Mucosa of stomach (tissue), 1 donor: ENCODE data around the gene MED26.
A peak's percentile ranks its signal among the peaks of the same experiment; 100 is the strongest.

Experiments
- H3K27me3 ChIP-seq: one replicate; pipeline ENCODE4 v1.7.0; 2013; ENCODE audit warnings: mild to moderate bottlenecking, low read length; ENCODE audit not compliant: control insufficient read depth, insufficient read depth
- H3K36me3 ChIP-seq: one replicate; pipeline ENCODE4 v1.7.0; 2013; ENCODE audit warnings: low read length; ENCODE audit not compliant: control insufficient read depth, insufficient read depth
- H3K4me1 ChIP-seq: one replicate; pipeline ENCODE4 v1.7.0; 2013; ENCODE audit warnings: mild to moderate bottlenecking, low read length; ENCODE audit not compliant: control insufficient read depth, insufficient read depth
- H3K4me3 ChIP-seq: one replicate; pipeline ENCODE4 v1.7.0; 2013; ENCODE audit warnings: low read length
- H3K9ac ChIP-seq: one replicate; pipeline ENCODE4 v1.7.0; 2013; ENCODE audit warnings: mild to moderate bottlenecking, low read length, moderate library complexity
- H3K9me3 ChIP-seq: one replicate; pipeline ENCODE4 v1.7.0; 2013; ENCODE audit warnings: mild to moderate bottlenecking, low read length, moderate library complexity; ENCODE audit not compliant: control insufficient read depth
- donor health status: Pancreatic carcinoma.

The MED26 gene

DNA sequence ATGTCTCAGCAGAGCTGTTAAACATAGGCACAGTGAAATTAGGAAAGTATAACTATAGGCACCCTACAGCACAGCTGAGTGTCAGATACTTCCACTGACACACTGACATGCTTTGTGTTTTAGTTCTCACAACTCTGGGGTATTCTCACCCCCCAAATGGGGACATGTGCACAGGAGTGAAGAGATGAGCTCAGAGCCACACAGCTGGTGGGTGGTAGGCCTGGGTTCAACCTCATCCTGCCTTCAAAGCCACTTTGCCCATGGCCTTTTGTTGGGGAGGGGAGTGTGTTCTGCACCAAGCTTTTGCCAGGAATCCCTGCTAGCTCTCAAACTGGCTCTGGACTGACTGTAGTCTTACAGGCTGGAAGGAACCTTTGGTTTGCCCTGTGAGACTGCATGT lies 54.1 kb downstream of the MED26 start:
- H3K4me1 ChIP-seq = peaks cover 38% of the 10 kb centered on the region
- H3K27me3 ChIP-seq = no peaks in the 10 kb centered on the region
- H3K36me3 ChIP-seq = peaks cover 5% of the 10 kb centered on the region
- no peaks in the 10 kb centered on the region for H3K9me3 ChIP-seq
- H3K9ac ChIP-seq = no peak overlapping the region
- no peak overlapping the region for H3K4me3 ChIP-seq

DNA sequence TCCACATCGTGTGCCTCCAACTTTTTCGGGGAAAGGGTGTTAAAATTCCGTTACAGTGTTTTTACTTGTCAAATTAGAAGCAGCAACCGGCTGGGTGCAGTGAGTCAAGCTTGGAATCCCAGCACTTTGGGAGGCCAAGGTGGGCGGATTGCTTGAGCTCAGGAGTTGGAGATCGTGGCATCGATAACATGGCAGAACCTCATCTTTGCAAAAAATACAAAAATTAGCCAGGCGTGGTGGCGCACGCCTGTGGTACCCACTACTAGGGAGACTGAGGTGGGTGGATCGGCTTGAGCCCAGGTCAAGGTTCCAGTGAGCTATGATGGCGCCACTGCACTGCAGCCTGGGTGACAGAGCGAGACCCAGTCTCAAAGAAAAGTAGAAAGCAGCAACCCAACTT lies 54.7 kb downstream of the MED26 start:
- H3K27me3 ChIP-seq = no peaks in the 10 kb centered on the region
- peak overlapping the region; percentile 85 for H3K4me3 ChIP-seq
- no peaks in the 10 kb centered on the region for H3K9me3 ChIP-seq
- H3K9ac ChIP-seq = peak overlapping the region; percentile 90
- peaks cover 38% of the 10 kb centered on the region for H3K4me1 ChIP-seq
- peaks cover 5% of the 10 kb centered on the region for H3K36me3 ChIP-seq

DNA sequence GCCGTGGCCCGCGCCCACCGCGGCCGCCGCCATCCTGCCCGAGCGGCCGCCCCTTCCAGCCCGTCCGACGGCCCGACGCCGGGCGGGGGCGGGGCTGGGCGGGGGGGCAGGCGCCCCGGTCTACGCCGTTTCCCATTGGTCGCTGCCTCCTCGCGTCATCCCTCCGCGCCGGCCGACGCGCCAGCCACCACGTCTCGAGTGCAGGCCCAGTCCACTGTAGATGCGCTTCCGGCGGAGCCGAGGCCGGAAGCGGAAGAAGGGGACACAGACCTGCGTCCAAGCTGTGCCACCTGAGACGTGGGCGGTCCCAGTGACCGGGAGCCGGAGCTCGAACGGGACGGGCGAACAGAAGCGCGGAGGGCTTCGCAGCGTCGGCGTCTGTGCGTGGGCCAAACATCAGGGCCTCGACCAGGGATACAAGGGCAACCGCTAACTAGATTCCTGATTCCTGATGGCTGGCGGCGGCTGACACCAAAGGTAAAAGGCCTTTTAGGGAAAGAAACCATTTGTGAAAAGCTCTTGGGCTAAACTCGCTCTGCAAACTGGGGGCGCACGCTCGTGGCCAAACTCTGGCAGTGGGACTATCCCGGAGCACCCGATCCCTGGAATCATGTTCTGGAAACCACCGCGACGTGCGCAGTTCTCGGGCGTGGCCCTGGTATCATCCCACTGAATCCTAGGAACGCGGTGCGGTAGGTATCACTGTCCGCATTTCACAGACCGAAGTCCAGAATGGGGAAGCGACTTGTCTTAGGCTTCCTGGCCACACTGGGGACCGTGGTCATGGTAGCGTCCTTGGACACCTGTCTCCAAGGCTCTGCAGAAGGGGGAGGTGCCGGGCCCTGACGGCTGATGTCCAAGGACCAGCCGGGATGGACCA lies 55.4 kb downstream of the MED26 start, which contains the start of gene SLC35E1:
SLC35E1 (minus strand) TSS at position 84 of the 880 bp plus-strand sequence; CDS start at position 33, 51 bp downstream.
- H3K4me1 ChIP-seq = peaks cover 38% of the 10 kb centered on the region

DNA sequence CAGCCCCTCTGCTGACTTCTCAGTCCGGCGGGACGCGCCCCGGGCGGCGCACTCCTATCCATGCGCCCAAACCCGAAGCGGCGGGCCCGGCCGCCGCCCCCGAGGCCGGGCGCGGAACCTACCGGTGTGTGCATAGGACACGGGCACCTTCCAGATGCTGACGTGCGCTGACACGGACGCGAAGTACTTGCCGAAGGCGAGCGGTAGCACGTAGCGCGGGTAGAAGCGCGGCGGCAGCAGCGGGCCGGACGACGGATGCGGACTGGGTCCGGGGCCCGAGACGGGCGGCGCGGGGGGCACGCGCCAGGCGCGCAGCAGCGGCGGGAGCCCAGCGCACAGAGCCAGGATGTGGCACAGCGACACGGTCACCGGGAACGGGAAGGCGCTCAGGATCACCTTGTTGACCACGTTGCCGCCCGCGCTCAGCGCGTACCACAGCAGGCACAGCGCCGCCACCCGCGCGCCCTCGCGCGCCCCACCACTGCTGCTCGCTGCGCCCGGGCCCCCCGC lies 56.1 kb downstream of the MED26 start:
- Histone ChIP-seq H3K9ac (peak overlapping the region; percentile 85), H3K4me1 (peaks cover 38% of the 10 kb centered on the region), H3K36me3 (peaks cover 5% of the 10 kb centered on the region), H3K27me3 (no peaks in the 10 kb centered on the region), H3K4me3 (peak overlapping the region; percentile 62), H3K9me3 (no peaks in the 10 kb centered on the region)

More for the DNA sequence above, 55.4 kb downstream of the MED26 start, which contains the start of gene SLC35E1:
- peak within 1 kb of the TSS; percentile 90 for H3K9ac ChIP-seq
- H3K9me3 ChIP-seq = no peaks in the 10 kb centered on the region
- H3K27me3 ChIP-seq = no peaks in the 10 kb centered on the region
- peak within 1 kb of the TSS; percentile 85 for H3K4me3 ChIP-seq
- H3K36me3 ChIP-seq = peaks cover 5% of the 10 kb centered on the region

DNA sequence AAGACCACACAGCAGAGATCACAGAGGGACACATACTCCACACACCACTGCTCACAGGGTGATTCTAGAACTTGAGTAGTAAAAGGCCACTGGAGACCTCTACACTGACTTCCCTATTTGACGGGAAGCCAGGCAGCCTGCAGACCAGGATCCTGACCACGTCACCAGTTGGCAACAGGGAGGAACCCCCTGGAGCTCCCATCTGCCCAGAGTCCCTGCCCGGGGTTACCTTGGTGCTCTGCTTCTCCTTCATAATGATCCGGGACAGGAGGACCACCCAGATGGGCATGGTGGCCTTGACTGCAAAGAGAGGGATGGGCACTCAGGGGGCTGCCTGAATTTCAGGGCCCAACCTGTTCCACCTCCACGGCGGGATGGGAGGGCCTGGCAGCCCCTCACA lies 56.7 kb downstream of the MED26 start:
- Histone ChIP-seq H3K9ac (peak overlapping the region; percentile 85), H3K9me3 (no peaks in the 10 kb centered on the region), H3K36me3 (peaks cover 5% of the 10 kb centered on the region)

DNA sequence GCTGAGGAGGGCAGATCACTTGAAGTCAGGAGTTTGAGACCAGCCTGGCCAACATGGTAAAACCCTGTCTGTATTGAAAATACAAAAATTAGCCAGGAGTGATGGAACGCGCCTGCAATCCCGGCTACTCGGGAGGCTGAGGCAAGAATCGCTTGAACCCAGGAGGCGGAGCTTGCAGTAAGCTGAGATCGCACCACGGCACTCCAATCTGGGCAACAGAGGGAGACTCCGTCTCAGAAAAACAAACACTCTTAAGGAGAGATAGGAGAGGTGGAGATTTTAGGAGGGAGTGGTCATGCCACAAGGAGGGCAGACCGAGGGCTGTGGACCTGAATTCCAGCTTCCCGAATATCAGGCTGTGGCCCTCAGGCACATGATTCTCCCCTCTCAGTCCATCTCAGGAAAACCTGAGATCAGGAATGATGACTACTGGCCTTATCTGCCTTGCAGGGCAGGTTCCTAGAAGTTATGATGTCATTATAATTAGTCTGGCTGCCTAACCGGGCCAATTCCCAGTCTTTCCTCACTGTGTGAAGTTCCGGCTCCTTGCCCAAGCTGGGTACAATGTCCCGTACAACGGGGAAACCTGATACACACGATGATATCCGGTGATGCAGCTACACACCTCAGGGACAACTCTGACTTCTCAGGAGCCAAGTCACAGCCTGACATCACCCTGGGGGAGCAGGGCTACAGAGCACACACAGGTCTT lies 58.2 kb downstream of the MED26 start:
- H3K27me3 ChIP-seq = no peaks in the 10 kb centered on the region
- H3K4me1 ChIP-seq = peaks cover 38% of the 10 kb centered on the region
- H3K4me3 ChIP-seq = no peak overlapping the region
- no peaks in the 10 kb centered on the region for H3K9me3 ChIP-seq
- H3K36me3 ChIP-seq = peaks cover 5% of the 10 kb centered on the region
- H3K9ac ChIP-seq = peak overlapping the region; percentile 22

More for the DNA sequence above, 56.7 kb downstream of the MED26 start:
- Histone ChIP-seq H3K27me3 (no peaks in the 10 kb centered on the region), H3K4me1 (peaks cover 38% of the 10 kb centered on the region), H3K4me3 (peak overlapping the region; percentile 62)

DNA sequence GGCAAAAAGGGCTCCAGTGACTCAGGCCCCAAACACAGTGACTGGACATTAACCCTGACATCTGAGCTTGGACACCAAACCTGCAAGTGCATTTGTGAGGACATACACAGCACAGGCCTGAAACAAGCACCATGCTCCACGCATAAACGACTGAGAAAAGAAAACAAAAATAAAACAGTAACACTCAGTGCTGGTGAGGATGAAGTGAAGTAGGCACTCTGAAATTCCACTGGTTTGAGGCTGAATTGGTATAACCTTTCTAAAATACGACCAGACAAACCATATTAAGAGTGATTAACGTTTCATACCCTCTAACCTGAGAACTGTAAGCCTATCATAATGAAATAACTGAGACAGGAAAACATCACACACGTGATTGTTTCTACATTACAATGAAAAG lies 61.3 kb downstream of the MED26 start:
- no peaks in the 10 kb centered on the region for H3K27me3 ChIP-seq
- no peak overlapping the region for H3K9ac ChIP-seq
- H3K9me3 ChIP-seq = no peaks in the 10 kb centered on the region
- H3K36me3 ChIP-seq = peaks cover 9% of the 10 kb centered on the region
- H3K4me1 ChIP-seq = peaks cover 27% of the 10 kb centered on the region
- no peak overlapping the region for H3K4me3 ChIP-seq

DNA sequence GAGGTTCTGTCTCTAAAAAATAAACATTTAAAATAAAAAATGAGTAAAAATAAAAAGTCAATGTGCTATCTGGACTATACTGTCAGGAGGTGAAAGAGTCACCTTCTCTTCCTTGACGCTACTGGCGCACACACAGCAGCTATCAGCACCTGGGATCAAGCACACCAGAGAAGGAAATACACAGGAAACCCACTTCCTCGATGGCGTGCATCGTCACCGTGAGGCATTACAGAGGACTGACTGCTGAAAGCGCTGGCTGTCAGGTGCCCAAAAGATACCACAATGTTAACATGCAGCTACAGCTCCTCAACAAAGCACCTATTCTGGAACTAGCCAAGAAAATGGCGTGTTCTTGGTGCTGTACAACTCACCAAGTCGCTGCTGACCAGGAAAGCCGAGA lies 61.8 kb downstream of the MED26 start:
- H3K4me3 ChIP-seq = no peak overlapping the region
- peaks cover 22% of the 10 kb centered on the region for H3K4me1 ChIP-seq
- peaks cover 9% of the 10 kb centered on the region for H3K36me3 ChIP-seq
- no peak overlapping the region for H3K9ac ChIP-seq
- H3K27me3 ChIP-seq = no peaks in the 10 kb centered on the region
- H3K9me3 ChIP-seq = no peaks in the 10 kb centered on the region

DNA sequence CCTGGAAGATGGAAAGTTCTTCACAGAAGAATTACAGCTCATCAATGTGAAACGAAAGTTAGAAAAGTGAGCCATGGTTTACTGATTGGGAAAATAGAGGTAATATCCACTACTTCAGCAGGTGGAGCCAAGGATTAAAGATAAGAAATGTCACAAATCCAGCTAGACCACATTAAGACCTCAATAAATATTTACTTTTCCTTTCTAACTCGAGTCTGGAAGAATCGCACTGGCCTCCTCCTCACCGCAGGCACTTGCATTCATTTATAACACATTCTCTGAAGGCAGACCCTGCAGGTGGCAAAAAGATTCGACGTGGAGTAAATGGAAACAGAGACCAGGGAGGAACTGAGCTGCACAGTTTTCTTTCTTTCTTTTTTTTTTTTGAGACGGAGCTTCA lies 63.2 kb downstream of the MED26 start:
- H3K4me3 ChIP-seq = no peak overlapping the region
- no peaks in the 10 kb centered on the region for H3K27me3 ChIP-seq
- H3K4me1 ChIP-seq = peaks cover 9% of the 10 kb centered on the region
- no peaks in the 10 kb centered on the region for H3K9me3 ChIP-seq
- H3K36me3 ChIP-seq = peaks cover 9% of the 10 kb centered on the region
- no peak overlapping the region for H3K9ac ChIP-seq

DNA sequence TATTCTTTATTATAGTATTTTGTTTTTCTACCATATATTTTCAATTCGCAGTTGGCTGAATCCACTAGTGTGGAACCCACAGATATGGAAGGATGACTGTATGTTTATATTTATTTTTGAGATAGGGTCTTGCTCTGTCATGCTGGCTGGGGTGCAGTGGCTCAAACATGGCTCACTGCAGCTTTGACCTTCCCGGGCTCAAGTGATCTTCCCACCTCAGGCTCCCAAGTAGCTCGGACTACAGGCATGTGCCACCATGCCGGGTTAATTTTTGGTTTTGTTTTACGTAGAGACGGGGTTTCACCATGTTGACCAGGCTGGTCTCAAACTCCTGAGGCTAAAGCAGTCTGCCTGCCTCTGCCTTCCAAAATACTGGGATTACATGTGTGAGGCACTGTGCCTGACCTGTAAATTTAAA lies 65.4 kb downstream of the MED26 start:
- Histone ChIP-seq H3K9ac (no peak overlapping the region), H3K36me3 (peaks cover 4% of the 10 kb centered on the region), H3K9me3 (no peaks in the 10 kb centered on the region), H3K4me3 (no peak overlapping the region), H3K4me1 (no peaks in the 10 kb centered on the region), H3K27me3 (no peaks in the 10 kb centered on the region)

DNA sequence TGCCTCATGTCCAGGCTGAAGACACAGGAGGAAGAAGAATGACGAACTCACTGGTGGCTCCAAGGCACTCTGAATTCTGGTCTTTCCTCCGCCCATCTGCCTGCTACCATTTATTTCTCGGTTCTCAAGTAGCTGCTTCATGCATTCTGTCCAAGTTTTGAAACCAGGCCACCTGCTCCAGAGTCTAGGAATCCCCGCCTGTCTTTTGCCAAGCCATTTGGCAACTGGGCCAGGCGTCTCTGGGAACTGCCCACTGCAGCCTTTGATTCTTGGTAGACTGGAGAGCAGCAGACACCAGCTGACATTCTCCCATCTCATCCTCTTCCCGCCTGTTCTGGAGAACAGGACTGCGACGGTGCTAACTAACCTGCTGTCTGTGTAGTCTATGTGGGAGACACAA lies 66.6 kb downstream of the MED26 start:
- Histone ChIP-seq H3K36me3 (peaks cover 4% of the 10 kb centered on the region), H3K9ac (no peak overlapping the region), H3K27me3 (no peaks in the 10 kb centered on the region), H3K9me3 (no peaks in the 10 kb centered on the region), H3K4me1 (no peaks in the 10 kb centered on the region), H3K4me3 (no peak overlapping the region)

DNA sequence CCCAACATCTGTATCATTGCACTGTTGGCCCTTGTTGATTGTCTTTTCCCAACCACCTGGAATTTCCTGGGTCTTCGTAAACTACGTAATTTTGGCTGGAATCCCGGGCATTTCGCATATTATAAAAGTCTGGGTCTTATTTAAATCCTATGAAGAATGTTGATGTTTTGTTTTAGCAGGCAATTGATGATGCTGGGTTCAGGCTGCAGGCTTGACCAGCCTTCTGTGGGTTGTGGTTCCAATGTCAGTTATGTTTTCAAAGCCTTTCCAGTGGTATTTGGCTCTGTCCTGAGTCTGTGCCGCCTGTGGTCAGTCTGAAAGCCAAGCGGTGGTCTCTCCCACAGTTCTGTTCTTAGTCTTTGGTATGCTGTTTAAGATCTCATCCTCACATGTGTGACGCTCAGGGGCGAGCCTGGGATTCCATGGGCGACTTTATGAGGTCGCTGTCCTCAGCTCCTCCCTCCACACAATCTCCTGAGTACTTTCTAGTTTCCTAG lies 68.2 kb downstream of the MED26 start:
- Histone ChIP-seq H3K36me3 (peaks cover 4% of the 10 kb centered on the region), H3K9ac (no peak overlapping the region), H3K4me3 (no peak overlapping the region), H3K27me3 (no peaks in the 10 kb centered on the region), H3K4me1 (no peaks in the 10 kb centered on the region), H3K9me3 (no peaks in the 10 kb centered on the region)
